BLaER1 treated with 17β-estradiol and CSF1 and Interleukin-3, amounts not matched to agents 10 nM and 100 nM (cell line): ENCODE measurements around the gene SLC25A12.

ENCODE experiments used
- H3K27ac ChIP-seq, 11 experiments: shearing (Covaris generic); formaldehyde crosslinking; 2 replicates each; pipeline ENCODE4 v1.8.1; 2022
- H3K27me3 ChIP-seq, 11 experiments: shearing (Covaris generic); formaldehyde crosslinking; 2 replicates each; pipeline ENCODE4 v1.8.1; 2022
- H3K36me3 ChIP-seq, 11 experiments: shearing (Covaris generic); formaldehyde crosslinking; 2 replicates each; pipeline ENCODE4 v1.8.1; 2022
- H3K4me1 ChIP-seq, 10 experiments: shearing (Covaris generic); formaldehyde crosslinking; 2 replicates each; pipeline ENCODE4 v1.8.1; 2022
- H3K4me2 ChIP-seq, 11 experiments: shearing (Covaris generic); formaldehyde crosslinking; 2 replicates each; pipeline ENCODE4 v1.8.1; 2022
- H3K4me3 ChIP-seq, 10 experiments: shearing (Covaris generic); formaldehyde crosslinking; 2 replicates each; pipeline ENCODE4 v1.8.1; 2022
- H3K9ac ChIP-seq, 11 experiments: shearing (Covaris generic); formaldehyde crosslinking; 2 replicates each; pipeline ENCODE4 v1.8.1; 2022
- H3K9me3 ChIP-seq, 11 experiments: shearing (Covaris generic); formaldehyde crosslinking; replicated peaks in 1 of 11; 2 replicates each; pipeline ENCODE4 v1.8.1; 2022
- H4K20me1 ChIP-seq, 11 experiments: shearing (Covaris generic); formaldehyde crosslinking; 2 replicates each; pipeline ENCODE4 v1.8.1; 2022
- Cebpa-rat ChIP-seq, 11 experiments: shearing (Covaris generic); IDR thresholded peaks; 2 replicates each; pipeline ENCODE4 v1.8.1; 2022

The SLC25A12 gene

GRCh38 chr2:171893824-171894611 is at the start of gene SLC25A12:
Gene SLC25A12 (minus strand): TSS chr2:171894244. CDS start chr2:171894214, 30 bp downstream.
- Histone ChIP-seq H3K27ac (peak within 1 kb of the TSS; percentile 77 to 91 (median 86)), H4K20me1 (no peaks in the 10 kb centered on the region), H3K4me3 (peak within 1 kb of the TSS; percentile 74 to 87 (median 80)), H3K4me1 (peaks cover 8 to 20% (median 16%) of the 10 kb centered on the region in 10 experiments), H3K36me3 (peaks cover 0 to 13% (median 7%) of the 10 kb centered on the region in 11 experiments; a peak in 8 of 22 replicates), H3K9me3 (peaks cover 0 to 10% (median 8%) of the 10 kb centered on the region in 11 experiments; a peak in 18 of 22 replicates), H3K4me2 (peak within 1 kb of the TSS; percentile 79 to 91 (median 86)), H3K27me3 (no peaks in the 10 kb centered on the region), H3K9ac (peak within 1 kb of the TSS; percentile 81 to 91 (median 87))
- no peak; a peak in 2 of 22 replicates for TF ChIP-seq Cebpa-rat (IDR thresholded peaks at IDR 0.05)

GRCh38 chr2:171941316-171941699 is 47.3 kb upstream of the SLC25A12 start:
- TF ChIP-seq Cebpa-rat (IDR thresholded peaks at IDR 0.05), result no peak
- Histone ChIP-seq H3K27ac (no peak overlapping the region), H3K27me3 (no peaks in the 10 kb centered on the region), H3K4me2 (no peak overlapping the region), H4K20me1 (peaks cover 0 to 87% (median 39%) of the 10 kb centered on the region in 11 experiments; a peak in 16 of 22 replicates), H3K36me3 (peaks cover 0 to 68% (median 48%) of the 10 kb centered on the region in 11 experiments; a peak in 20 of 22 replicates), H3K9me3 (peaks cover 0 to 16% (median 12%) of the 10 kb centered on the region in 11 experiments; a peak in 16 of 22 replicates), H3K4me3 (no peak overlapping the region), H3K9ac (no peak overlapping the region), H3K4me1 (peaks cover 0 to 9% (median 0%) of the 10 kb centered on the region in 10 experiments; a peak in 3 of 20 replicates)

GRCh38 chr2:171939743-171940071 is 45.7 kb upstream of the SLC25A12 start:
- Histone ChIP-seq H3K4me1 (peaks cover 0 to 9% (median 0%) of the 10 kb centered on the region in 10 experiments; a peak in 3 of 20 replicates), H3K9ac (no peak overlapping the region), H3K4me3 (no peak overlapping the region), H4K20me1 (peaks cover 0 to 84% (median 37%) of the 10 kb centered on the region in 11 experiments; a peak in 16 of 22 replicates), H3K27me3 (no peaks in the 10 kb centered on the region), H3K27ac (no peak overlapping the region), H3K36me3 (peaks cover 0 to 76% (median 58%) of the 10 kb centered on the region in 11 experiments; a peak in 20 of 22 replicates), H3K9me3 (peaks cover 0 to 16% (median 12%) of the 10 kb centered on the region in 11 experiments; a peak in 16 of 22 replicates), H3K4me2 (no peak overlapping the region)
- no peak for TF ChIP-seq Cebpa-rat (IDR thresholded peaks at IDR 0.05)

GRCh38 chr2:171939058-171939742 is 45.2 kb upstream of the SLC25A12 start:
- H3K4me1 ChIP-seq, result peaks cover 0 to 9% (median 0%) of the 10 kb centered on the region in 10 experiments; a peak in 3 of 20 replicates
- H3K36me3 ChIP-seq, result peaks cover 0 to 81% (median 62%) of the 10 kb centered on the region in 11 experiments; a peak in 20 of 22 replicates
- peaks cover 0 to 16% (median 12%) of the 10 kb centered on the region in 11 experiments; a peak in 16 of 22 replicates for H3K9me3 ChIP-seq
- no peak overlapping the region for H3K4me2 ChIP-seq
- H3K9ac ChIP-seq, result no peak overlapping the region
- no peak overlapping the region for H3K4me3 ChIP-seq
- H3K27ac ChIP-seq, result no peak overlapping the region
- peaks cover 0 to 84% (median 37%) of the 10 kb centered on the region in 11 experiments; a peak in 16 of 22 replicates for H4K20me1 ChIP-seq
- TF ChIP-seq Cebpa-rat (IDR thresholded peaks at IDR 0.05), result no peak
- no peaks in the 10 kb centered on the region for H3K27me3 ChIP-seq

- no peak for TF ChIP-seq Cebpa-rat (IDR thresholded peaks at IDR 0.05)
- Histone ChIP-seq H4K20me1 (peaks cover 0 to 50% (median 8%) of the 10 kb centered on the region in 11 experiments; a peak in 10 of 22 replicates), H3K9ac (no peak overlapping the region), H3K4me2 (no peak overlapping the region), H3K36me3 (peaks cover 49 to 99% (median 92%) of the 10 kb centered on the region in 11 experiments), H3K27me3 (no peaks in the 10 kb centered on the region), H3K9me3 (peaks cover 0 to 26% (median 14%) of the 10 kb centered on the region in 11 experiments; a peak in 14 of 22 replicates), H3K4me3 (no peak overlapping the region), H3K4me1 (peaks cover 0 to 1% (median 0%) of the 10 kb centered on the region in 10 experiments; a peak in 3 of 20 replicates), H3K27ac (no peak overlapping the region)
Measured at GRCh38 chr2:171930385-171930784, 36.3 kb upstream of the SLC25A12 start.

- Histone ChIP-seq H3K9me3 (peaks cover 0 to 8% (median 0%) of the 10 kb centered on the region in 11 experiments; a peak in 1 of 22 replicates), H3K9ac (peak overlapping the region; percentile 88 to 93 (median 92); a peak in 12 of 22 replicates), H3K27ac (peak overlapping the region in 4 of 11 experiments; percentile 89 to 93 (median 92); a peak in 5 of 22 replicates), H3K36me3 (peaks cover 32 to 53% (median 44%) of the 10 kb centered on the region in 11 experiments), H3K4me3 (peak overlapping the region in 4 of 10 experiments; percentile 84 to 92 (median 90); a peak in 5 of 20 replicates), H3K4me2 (peak overlapping the region; percentile 83 to 97 (median 90)), H4K20me1 (peaks cover 0 to 24% (median 0%) of the 10 kb centered on the region in 11 experiments; a peak in 4 of 22 replicates), H3K4me1 (peaks cover 24 to 34% (median 30%) of the 10 kb centered on the region in 10 experiments), H3K27me3 (no peaks in the 10 kb centered on the region)
- no peak for TF ChIP-seq Cebpa-rat (IDR thresholded peaks at IDR 0.05)
Measured at GRCh38 chr2:171924170-171924942, 30.3 kb upstream of the SLC25A12 start.

GRCh38 chr2:171923206-171923605 is 29.2 kb upstream of the SLC25A12 start:
- H3K4me2 ChIP-seq, result peak overlapping the region; percentile 83 to 97 (median 90)
- peak overlapping the region; percentile 79 to 93 (median 90); a peak in 21 of 22 replicates for H3K27ac ChIP-seq
- H3K36me3 ChIP-seq, result peaks cover 25 to 42% (median 32%) of the 10 kb centered on the region in 11 experiments
- no peak for TF ChIP-seq Cebpa-rat (IDR thresholded peaks at IDR 0.05)
- H3K9ac ChIP-seq, result peak overlapping the region; percentile 88 to 93 (median 92)
- no peaks in the 10 kb centered on the region for H3K27me3 ChIP-seq
- peak overlapping the region; percentile 74 to 95 (median 88) for H3K4me3 ChIP-seq
- peaks cover 0 to 4% (median 0%) of the 10 kb centered on the region in 11 experiments; a peak in 1 of 22 replicates for H3K9me3 ChIP-seq
- peaks cover 24 to 34% (median 30%) of the 10 kb centered on the region in 10 experiments for H3K4me1 ChIP-seq
- peaks cover 0 to 18% (median 0%) of the 10 kb centered on the region in 11 experiments; a peak in 4 of 22 replicates for H4K20me1 ChIP-seq
